HK-2 (cell line): ENCODE results near the gene WDR86.

Source experiments
- DNase-seq: peaks from one replicate; pipeline ENCODE4 v3.0.0-alpha.2; 2018; ENCODE audit not compliant: unreplicated experiment

Gene WDR86

GRCh38 chr7:151439855-151440798 lies 30.3 kb upstream of the WDR86 start, which contains the start of gene CRYGN:
Gene CRYGN (minus strand): TSS chr7:151440141. CDS start chr7:151439917, 224 bp downstream.
- DNase-seq, result no peak

DNA sequence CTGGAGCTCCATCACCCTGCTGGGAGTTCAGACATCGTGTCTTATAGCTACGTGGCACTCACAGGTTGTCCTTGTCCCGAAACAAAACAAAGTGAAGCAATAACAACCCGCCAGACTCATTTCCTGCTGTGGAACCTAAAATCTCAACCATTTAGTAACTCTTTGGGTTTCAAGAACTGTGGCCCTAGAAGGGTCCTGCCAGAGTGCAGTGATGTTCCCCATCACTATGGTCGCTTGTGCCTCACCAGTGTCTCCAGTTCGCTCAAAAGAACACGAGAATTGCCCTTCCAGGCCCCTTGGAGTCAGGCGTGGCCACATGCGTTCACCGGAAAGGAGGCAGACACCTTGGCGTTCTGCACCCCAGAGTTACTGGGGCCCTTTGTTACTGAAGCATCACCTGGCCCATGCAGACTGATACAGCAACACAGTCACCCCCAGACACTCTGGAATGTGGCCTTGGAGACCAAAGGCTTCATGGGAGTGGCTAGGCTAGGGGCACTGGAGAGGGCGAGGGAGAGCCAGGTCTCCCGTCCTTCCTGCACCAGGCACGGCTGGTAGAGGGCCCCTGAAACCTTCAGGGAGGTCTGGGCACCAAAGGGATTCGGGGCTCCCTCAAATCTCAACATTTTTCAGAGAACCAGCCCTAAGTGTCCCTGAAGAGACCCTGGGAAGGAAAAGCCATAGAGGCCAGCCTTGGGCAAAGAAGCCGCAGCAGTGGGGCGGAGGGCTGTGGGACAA lies 29.2 kb upstream of the WDR86 start:
- no peak for DNase-seq

- DNase-seq, result no peak
Measured at GRCh38 chr7:151437866-151438516, 28.2 kb upstream of the WDR86 start.

- DNase-seq, result no peak
Measured at GRCh38 chr7:151437159-151437553, 27.3 kb upstream of the WDR86 start.

GRCh38 chr7:151436446-151437158 lies 26.8 kb upstream of the WDR86 start:
- no peak for DNase-seq

GRCh38 chr7:151435971-151436370 lies 26.1 kb upstream of the WDR86 start:
- no peak for DNase-seq

GRCh38 chr7:151435103-151435916 lies 25.5 kb upstream of the WDR86 start:
- DNase-seq, result no peak

- DNase-seq, result no peak
Measured at GRCh38 chr7:151434549-151434948, 24.7 kb upstream of the WDR86 start.

DNA sequence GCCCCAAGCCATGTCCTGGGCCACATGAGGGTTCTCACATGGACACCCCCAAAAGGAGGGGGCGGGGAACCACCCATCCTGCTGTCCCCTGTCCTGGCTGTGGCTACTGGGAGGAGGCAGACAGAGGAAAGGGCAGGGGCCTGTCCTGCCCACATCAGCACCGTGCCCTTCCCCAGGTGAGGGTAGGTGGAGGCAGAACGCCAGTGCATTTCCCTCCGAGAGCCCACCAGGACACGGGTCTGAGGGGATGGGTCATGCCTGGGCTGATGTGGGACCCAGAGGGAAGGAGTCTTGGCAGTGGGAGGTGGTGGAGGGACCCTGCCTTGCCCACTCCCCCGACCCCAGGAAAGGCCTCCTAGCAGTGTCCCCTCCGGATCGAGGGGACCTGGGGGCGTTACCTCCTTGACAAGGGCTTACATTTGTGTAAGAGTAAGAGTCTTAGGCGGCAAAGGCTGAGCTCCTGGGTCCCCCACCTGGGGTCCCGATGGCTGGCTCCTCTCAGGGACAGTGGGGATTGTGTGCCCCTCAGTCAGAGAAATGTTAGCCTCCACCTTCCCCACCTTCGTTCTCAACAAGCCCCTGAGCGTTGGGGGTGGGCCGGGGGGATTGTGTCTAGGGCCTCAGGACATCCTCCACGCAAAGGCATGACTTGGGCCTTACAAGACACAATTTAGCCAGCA lies 24.0 kb upstream of the WDR86 start:
- no peak for DNase-seq

DNA sequence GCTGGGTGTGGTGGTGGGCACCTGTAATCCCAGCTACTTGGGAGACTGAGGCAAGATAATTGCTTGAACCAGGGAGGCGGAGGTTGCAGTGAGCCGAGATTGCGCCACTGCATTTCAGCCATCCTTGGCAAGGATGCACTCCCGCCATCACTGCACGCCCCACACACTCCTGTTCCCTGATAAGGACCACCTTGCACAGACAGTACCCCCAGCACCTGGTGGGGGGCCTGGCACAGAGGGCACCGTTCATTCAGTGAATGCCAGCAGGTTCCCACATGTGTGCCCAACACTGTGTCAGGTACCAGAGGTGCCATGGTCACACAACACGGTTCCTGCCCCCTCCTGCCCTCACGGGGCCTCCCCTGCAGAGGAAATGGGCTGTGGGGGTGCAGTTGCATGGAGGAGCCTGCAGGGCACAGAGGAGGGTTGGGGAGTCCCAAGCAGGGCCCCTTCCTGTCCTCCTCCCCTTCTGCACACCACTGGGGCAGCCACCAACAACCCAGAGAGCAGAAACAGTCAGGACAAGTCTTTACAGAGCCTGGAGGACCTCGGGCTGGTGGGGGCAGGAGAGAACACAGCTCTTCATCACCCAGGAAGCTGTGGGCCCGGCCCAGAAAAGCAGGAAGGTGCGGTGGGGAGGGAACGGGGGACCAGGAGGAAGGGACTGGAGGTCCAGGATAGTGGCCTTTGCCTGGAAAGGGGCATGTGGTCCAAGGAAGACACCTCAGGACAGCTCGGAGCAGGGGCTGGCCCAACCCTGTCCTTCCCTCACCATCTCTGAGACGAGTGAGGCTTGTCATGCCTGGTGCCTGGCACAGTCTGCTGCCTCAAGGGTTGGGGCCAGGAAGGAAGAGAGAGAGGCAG lies 23.1 kb upstream of the WDR86 start:
- no peak for DNase-seq

GRCh38 chr7:151431768-151432311 lies 22.0 kb upstream of the WDR86 start:
- DNase-seq, result no peak

DNA sequence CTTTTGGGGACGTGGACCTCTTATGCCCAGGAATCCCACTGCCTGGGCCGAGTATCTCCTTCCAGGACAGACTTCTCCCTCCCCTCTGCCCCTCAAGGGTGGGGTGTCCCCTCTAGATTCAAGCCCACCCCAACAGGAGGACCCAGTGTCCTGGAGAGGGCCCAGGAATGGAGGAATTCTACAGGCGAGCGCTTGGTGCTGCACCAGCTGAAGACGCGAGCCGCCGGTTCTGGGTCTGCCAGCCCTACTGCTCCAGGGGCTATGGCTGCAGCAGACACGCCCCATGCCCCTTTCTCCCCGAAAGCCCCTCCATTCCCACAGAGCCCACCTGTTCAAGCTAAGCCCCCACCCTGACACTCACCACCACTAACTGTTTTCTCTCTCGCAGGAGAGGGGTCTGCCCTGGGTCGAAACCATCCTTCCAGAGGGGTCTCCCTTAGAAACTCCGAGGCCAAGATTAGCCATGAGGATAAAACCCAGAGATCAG lies 21.5 kb upstream of the WDR86 start:
- no peak for DNase-seq

- DNase-seq, result no peak
Measured at GRCh38 chr7:151430391-151431205, 20.8 kb upstream of the WDR86 start.

DNA sequence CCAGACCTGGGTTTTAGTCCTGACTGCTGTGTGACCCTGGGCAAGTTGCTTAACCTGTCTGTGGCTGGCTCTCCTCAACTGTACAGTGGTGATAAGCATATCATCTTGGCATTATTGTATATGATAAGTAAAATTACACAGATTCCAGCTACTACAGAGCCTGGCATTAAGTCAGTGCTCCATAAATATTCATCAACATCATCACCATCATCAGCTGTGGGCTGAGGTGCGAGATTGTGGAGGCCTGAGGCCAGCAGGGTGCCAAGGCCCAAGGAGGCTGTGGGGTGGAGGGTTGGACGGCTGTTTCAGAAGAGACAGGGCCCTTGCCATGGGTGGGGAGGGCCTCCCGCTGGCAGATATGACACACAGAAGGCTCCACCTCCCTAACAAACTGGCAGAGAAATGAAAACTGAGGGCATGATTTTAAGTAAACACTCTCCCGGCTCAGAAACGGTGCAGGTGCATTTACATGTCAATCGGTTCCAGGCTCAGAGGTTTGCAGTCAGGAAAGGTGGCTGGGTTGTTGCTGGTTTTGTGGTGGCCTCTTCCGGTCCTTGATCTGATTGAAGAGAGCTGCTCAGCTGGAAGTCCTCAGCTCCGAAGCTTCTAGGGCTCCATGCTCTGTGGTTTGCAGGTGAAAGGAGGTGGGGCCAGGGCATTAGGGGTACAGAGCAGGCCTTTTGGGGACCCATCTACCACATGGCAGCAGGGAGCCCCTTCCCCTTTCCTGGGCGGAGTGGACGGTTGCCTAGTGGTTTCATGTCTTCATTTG lies 19.9 kb upstream of the WDR86 start:
- no peak for DNase-seq

GRCh38 chr7:151429237-151429559 lies 19.4 kb upstream of the WDR86 start:
- no peak for DNase-seq

DNA sequence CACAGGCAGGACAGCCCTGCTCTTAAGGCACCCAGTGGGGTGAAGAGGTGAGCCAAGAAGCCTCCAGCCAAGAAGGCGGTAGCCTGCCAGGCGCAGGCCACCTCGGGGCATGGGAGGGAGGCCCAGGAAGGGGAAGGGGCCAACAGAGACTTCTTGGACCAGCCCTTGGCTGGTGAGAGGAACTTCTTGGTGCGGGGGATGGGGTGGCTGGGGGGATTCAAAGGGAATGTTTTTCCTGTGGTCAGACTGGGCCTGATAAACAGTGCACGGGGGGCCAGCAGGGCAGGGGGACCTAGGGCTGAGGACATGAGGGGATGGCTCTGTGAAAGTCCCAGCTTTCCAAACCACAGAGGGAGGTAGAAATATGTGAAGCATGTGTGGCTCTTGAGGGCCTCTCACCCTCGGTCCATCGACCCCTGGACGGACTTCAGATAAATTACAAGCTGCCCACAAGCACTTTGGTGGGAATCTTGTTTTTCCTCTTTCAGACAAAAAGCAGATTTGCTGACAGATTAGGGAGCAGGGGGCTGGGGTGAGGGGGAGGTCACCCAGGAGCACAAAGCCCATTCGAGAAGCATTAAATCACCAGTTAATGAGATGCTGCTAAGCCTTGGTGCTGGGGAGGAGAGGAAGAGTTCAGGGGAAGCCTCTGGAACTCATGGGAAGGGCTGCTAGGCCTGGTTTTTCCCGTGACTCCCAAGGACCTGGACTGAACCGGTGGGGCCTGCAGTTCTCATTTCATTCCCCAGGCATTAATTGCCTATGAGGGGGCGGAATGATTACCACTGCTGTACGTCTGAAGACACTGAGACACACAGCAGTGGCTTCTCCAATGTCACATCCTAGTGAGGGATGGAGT lies 18.8 kb upstream of the WDR86 start:
- DNase-seq, result peak; percentile 64
